ENCODE measurements around the gene TAX1BP1. TPM values are rescaled to one million over a fixed set of nuclear protein-coding genes. Genes with fewer than 3 reads are reported as not detected.

TAX1BP1 gene
- total and polyA plus RNA-seq, 2 of the 13 experiments (the other 11 are each of a cell fraction or from before 2014, with no cell fraction given) = 95.2 to 98.9 TPM

GRCh38 chr7:27784399-27785053, 44.6 kb downstream of the TAX1BP1 start (continued):
- no peak for TF ChIP-seq ZNF644 (CRISPR knock-in tag; IDR thresholded peaks at IDR 0.05; ENCODE audit: low read depth)
- TF ChIP-seq NR2F1 (CRISPR knock-in tag; IDR thresholded peaks at IDR 0.05) = no peak
- peak; percentile 31; the same call in 1 of the 2 replicates for TF ChIP-seq FOSL1 (CRISPR knock-in tag; IDR thresholded peaks at IDR 0.05; ENCODE audit: borderline replicate concordance)
- no peak for TF ChIP-seq ZNF350 (CRISPR knock-in tag; IDR thresholded peaks at IDR 0.05; ENCODE audit: borderline replicate concordance, low read depth)
- TF ChIP-seq ZNF670 (CRISPR knock-in tag; IDR thresholded peaks at IDR 0.05; ENCODE audit: borderline replicate concordance) = no peak
- TF ChIP-seq ZNF3 (CRISPR knock-in tag; IDR thresholded peaks at IDR 0.05) = no peak
- TF ChIP-seq ZNF788 (CRISPR knock-in tag; IDR thresholded peaks at IDR 0.05; ENCODE audit: borderline replicate concordance) = no peak
- peak; percentile 69 for TF ChIP-seq FOSL2 (CRISPR knock-in tag; IDR thresholded peaks at IDR 0.05)
- no peak for TF ChIP-seq FOXM1 (CRISPR knock-in tag; IDR thresholded peaks at IDR 0.05)
- no peak for TF ChIP-seq ZNF766 (CRISPR knock-in tag; IDR thresholded peaks at IDR 0.05; ENCODE audit: borderline replicate concordance)
- TF ChIP-seq CHD2 (IDR thresholded peaks at IDR 0.05; ENCODE audit: low read depth, low read length) = no peak
- no peak for TF ChIP-seq ZFP36L2 (CRISPR knock-in tag; IDR thresholded peaks at IDR 0.05)
- TF ChIP-seq ZNF512B (CRISPR knock-in tag; IDR thresholded peaks at IDR 0.05; ENCODE audit: borderline replicate concordance) = no peak
- no peak for TF ChIP-seq FOXO4 (CRISPR knock-in tag; conservative IDR thresholded peaks at IDR 0.05)
- TF ChIP-seq DR1 (CRISPR knock-in tag; IDR thresholded peaks at IDR 0.05) = no peak
- no peak for TF ChIP-seq SIN3B (IDR thresholded peaks at IDR 0.05; ENCODE audit: low read length)
- TF ChIP-seq CSRNP1 (CRISPR knock-in tag; IDR thresholded peaks at IDR 0.05) = no peak
- no peak for TF ChIP-seq HIVEP1 (CRISPR knock-in tag; IDR thresholded peaks at IDR 0.05)
- no peak for TF ChIP-seq SYNCRIP (IDR thresholded peaks at IDR 0.05; ENCODE audit: insufficient read depth, low read depth, low read length)
- TF ChIP-seq ZNF362 (CRISPR knock-in tag; IDR thresholded peaks at IDR 0.05; ENCODE audit: borderline replicate concordance) = no peak
- no peak for TF ChIP-seq MXD1 (CRISPR knock-in tag; IDR thresholded peaks at IDR 0.05)
- TF ChIP-seq MEIS2 (CRISPR knock-in tag; IDR thresholded peaks at IDR 0.05) = no peak
- TF ChIP-seq ZNF720 (CRISPR knock-in tag; IDR thresholded peaks at IDR 0.05) = no peak
- no peak for TF ChIP-seq ZNF282 (IDR thresholded peaks at IDR 0.05; ENCODE audit: partially characterized antibody)
